Heart left ventricle (tissue), 16 donors: ENCODE data around the gene TAS2R16. TPM values are rescaled to one million over a fixed set of nuclear protein-coding genes. Genes with fewer than 3 reads are reported as not detected.

ENCODE experiments used
- ATAC-seq, 4 donors: fragments of 200-7000 bp; cut with Tn5 transposase; one replicate each; pipeline ENCODE4 v1.9.1; 2020 to 2022; ENCODE audit warnings: moderate library complexity in 4 of 4, mild to moderate bottlenecking in 3 of 4, moderate number of reproducible peaks in 1 of 4
- DNase-seq, 5 donors: peaks; one replicate each; pipeline ENCODE4 v3.0.0-alpha.2; 2020
- H3K27ac ChIP-seq, 12 donors: fragments of 200-600 bp; sonication (generic) in 4 of 12; one replicate each; pipeline versions ENCODE4 v1.5.0 to v1.8.0; 2016 to 2022; ENCODE audit warnings: mild to moderate bottlenecking in 2 of 12
- H3K27me3 ChIP-seq, 9 donors: fragments of 200-600 bp; sonication (generic) in 2 of 9; one replicate each; pipeline versions ENCODE4 v1.5.1 to v1.8.0; 2016 to 2022; ENCODE audit warnings: mild to moderate bottlenecking in 3 of 9
- H3K36me3 ChIP-seq, 9 donors: fragments of 200-600 bp; sonication (generic) in 2 of 9; one replicate each; pipeline versions ENCODE4 v1.5.0 to v1.8.0; 2018 to 2022; ENCODE audit warnings: mild to moderate bottlenecking in 2 of 9
- H3K4me1 ChIP-seq, 12 donors: fragments of 200-600 bp; sonication (generic) in 4 of 12; one replicate each; pipeline versions ENCODE4 v1.5.0 to v1.8.0; 2016 to 2022; ENCODE audit warnings: mild to moderate bottlenecking in 3 of 12
- H3K4me3 ChIP-seq, 12 donors: fragments of 200-600 bp; sonication (generic) in 4 of 12; one replicate each; pipeline versions ENCODE4 v1.5.0 to v1.8.0; 2017 to 2022; ENCODE audit warnings: mild to moderate bottlenecking in 9 of 12, moderate library complexity in 4 of 12
- H3K9me3 ChIP-seq, 12 donors: fragments of 200-600 bp; sonication (generic) in 4 of 12; one replicate each; pipeline versions ENCODE4 v1.5.0 to v1.8.0; 2016 to 2022; ENCODE audit warnings: mild to moderate bottlenecking in 1 of 12
- CTCF ChIP-seq, 12 donors: fragments of 200-600 bp; sonication (generic) in 4 of 12; IDR thresholded peaks; one replicate each; pipeline versions ENCODE4 v1.5.0 to v1.8.0; 2018 to 2022; ENCODE audit warnings: antibody characterized with exemption in 12 of 12, mild to moderate bottlenecking in 5 of 12
- POLR2A ChIP-seq, 2 donors: fragments of 450-650 bp; IDR thresholded peaks; one replicate each; pipeline ENCODE4 v1.6.1; 2017; ENCODE audit warnings: antibody characterized with exemption in 2 of 2, mild to moderate bottlenecking in 2 of 2, moderate library complexity in 2 of 2
- WGBS, 4 donors: extraction: QIAGEN DNeasy Blood & Tissue Kit in 2 of 4; methylation state at CpG; one replicate each; pipeline versions ENCODE4 v1.1.5 to v1.1.7; 2013 to 2018; 5-methylcytosine and 5-hydroxymethylcytosine counted together
- intact Hi-C, 10 donors: fragments of 100-400 bp; cut with DNase I; formaldehyde crosslinking; loops; one replicate each; pipeline versions ENCODE4 v1.11.1 to v1.14.2; 2022
- polyA plus RNA-seq, 2 donors: library from polyadenylated mRNA; stranded (reverse); fragments of 200-250 nt; gene quantifications; one replicate each; pipeline ENCODE4 v1.2.3, GENCODE V29; 2013
- total RNA-seq, 9 donors: library from RNA; depleted of rRNA in 2 of 9; stranded (reverse); fragments of >200 nt in 2 of 9; fragmentation: NEBNext Ultra II Directional in 3 of 9; extraction: Animal tissue kit (Norgen Biotek cat#: 25700) in 3 of 9; gene quantifications; one replicate each; pipeline versions ENCODE4 v1.1.0 to v1.2.4, GENCODE V29; 2016 to 2023
- donor health status: ischemic (EF 13 %, LVEDD 7.1; RV severe dilation, severe dysfunction).
- donor health status: healthy with polysubstance abuse.
- donor health status: DM: no; HTN: yes; CAD: no.
- donor health status: DM: no; HTN: no; CAD: no.
- donor health status: ischemic (EF 25% LVEDD 6.9; RV normal size, moderate dysfunction).
- donor health status: ischemic (EF 25% LVEDD 5.7; RV mildly dilated, moderate dysfunction).
- donor health status: healthy.
- donor health status: DM: yes; HTN: yes; CAD: no.
- donor health status: ischemic (EF 35%, LVEDD 5.7; RV mildly dilated, moderate dysfunction).
- donor health status: nonischemic (EF 11% LVEDD 7.7; RV severe dilation, severe dysfunction).
- donor health status: DM: yes; HTN: yes; CAD: no.
- donor health status: PGD.
- donor health status: ischemic (EF 29% LVEDD 5.4; RV normal size, mild dysfunction).
- donor health status: nonischemic (EF 23%, LVEDD 6.1; RV moderate dilation, normal function).

Gene TAS2R16
- total and polyA plus RNA-seq, 11 donors, result not detected

- WGBS, 4 donors, result 82 to 92% (median 89%) methylated on average over 2 of the region's 2 CpGs
- H3K4me3 ChIP-seq, result no peak overlapping the region
- intact Hi-C loops, result no loop called here
- no peaks in the 10 kb centered on the region for H3K36me3 ChIP-seq
- H3K9me3 ChIP-seq, result peaks cover 0 to 6% (median 0%) of the 10 kb centered on the region in 12 donors
- DNase-seq, result no peak
- TF ChIP-seq CTCF (IDR thresholded peaks at IDR 0.05), result no peak
- no peak for TF ChIP-seq POLR2A (IDR thresholded peaks at IDR 0.05)
- H3K27ac ChIP-seq, result no peak overlapping the region
- ATAC-seq, result no peak
- no peaks in the 10 kb centered on the region for H3K27me3 ChIP-seq
- no peaks in the 10 kb centered on the region for H3K4me1 ChIP-seq
These were observed 16.4 kb upstream of the TAS2R16 start for GRCh38 chr7:123011766-123012369.

GRCh38 chr7:123004931-123005330 lies 9.4 kb upstream of the TAS2R16 start:
- no peaks in the 10 kb centered on the region for H3K9me3 ChIP-seq
- DNase-seq, result no peak
- intact Hi-C loops, result no loop called here

DNA sequence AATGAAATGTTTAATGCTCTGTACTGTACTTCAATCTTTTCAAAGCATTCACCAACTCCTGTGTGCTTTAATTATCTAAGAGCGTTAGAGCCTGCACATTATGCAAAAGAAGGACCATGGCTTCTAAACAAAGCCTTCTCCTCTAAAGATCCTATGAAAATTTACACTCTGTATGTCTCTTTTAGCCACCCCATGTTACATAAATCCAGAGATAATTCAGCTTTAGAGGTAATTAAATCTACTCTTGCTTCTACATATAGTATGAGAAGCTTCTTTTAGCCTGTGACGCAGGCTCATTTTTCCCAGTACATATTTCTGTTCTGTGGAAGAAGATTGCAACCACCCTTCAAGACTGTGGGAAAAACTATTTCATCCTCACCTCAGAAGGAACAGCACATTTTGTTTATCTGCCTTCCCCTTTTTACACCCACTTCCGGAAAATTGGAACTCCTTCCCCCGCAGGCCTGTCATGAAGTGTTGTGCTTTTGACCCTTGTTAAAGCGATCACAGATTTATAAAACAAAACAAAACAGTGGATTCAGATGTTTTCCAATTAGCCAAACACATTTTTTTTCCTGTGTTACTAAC lies 8.1 kb upstream of the TAS2R16 start:
- H3K4me1 ChIP-seq, result no peaks in the 10 kb centered on the region
- intact Hi-C loops, result no loop called here
- no peak overlapping the region for H3K4me3 ChIP-seq
- H3K27me3 ChIP-seq, result no peaks in the 10 kb centered on the region
- 58 to 67% (median 63%) methylated on average over 5 of the region's 5 CpGs for WGBS, 4 donors
- no peaks in the 10 kb centered on the region for H3K36me3 ChIP-seq
- TF ChIP-seq POLR2A (IDR thresholded peaks at IDR 0.05) (no peak), CTCF (IDR thresholded peaks at IDR 0.05) (no peak)
- DNase-seq, result no peak
- no peak overlapping the region for H3K27ac ChIP-seq
- no peaks in the 10 kb centered on the region for H3K9me3 ChIP-seq
- no peak for ATAC-seq

More at GRCh38 chr7:123004931-123005330, 9.4 kb upstream of the TAS2R16 start:
- Histone ChIP-seq H3K36me3 (no peaks in the 10 kb centered on the region), H3K4me3 (no peak overlapping the region), H3K27ac (no peak overlapping the region), H3K4me1 (no peaks in the 10 kb centered on the region), H3K27me3 (no peaks in the 10 kb centered on the region)
- ATAC-seq, result no peak
- TF ChIP-seq POLR2A (IDR thresholded peaks at IDR 0.05) (no peak), CTCF (IDR thresholded peaks at IDR 0.05) (no peak)
- WGBS, 4 donors, result 73 to 80% (median 75%) methylated on average over 1 of the region's 1 CpG

DNA sequence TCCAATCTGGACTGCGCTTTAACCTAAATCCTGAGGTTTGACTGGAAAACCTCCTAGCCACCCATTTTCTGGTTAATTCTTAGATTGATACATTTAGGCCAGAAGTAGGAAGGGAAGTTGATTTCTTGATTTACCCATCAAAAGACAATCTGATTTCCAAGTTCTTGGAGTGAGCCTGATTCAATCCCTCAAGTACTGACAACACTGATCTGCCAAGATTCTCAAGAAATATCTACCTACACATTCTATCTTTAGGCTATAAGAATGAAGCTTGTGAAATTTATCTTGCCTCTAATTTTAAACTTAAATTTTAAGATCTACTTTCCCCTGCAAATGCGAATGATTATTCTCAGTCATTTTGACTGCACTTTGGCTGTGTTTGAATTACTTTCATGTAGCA lies 5.9 kb downstream of the TAS2R16 start:
- intact Hi-C loops, result no loop called here
- no peaks in the 10 kb centered on the region for H3K4me1 ChIP-seq
- 94 to 96% (median 94%) methylated on average over 2 of the region's 2 CpGs for WGBS, 4 donors

More for the DNA sequence above, 5.9 kb downstream of the TAS2R16 start:
- no peaks in the 10 kb centered on the region for H3K36me3 ChIP-seq
- no peak for ATAC-seq
- DNase-seq, result no peak
- H3K27me3 ChIP-seq, result peaks cover 0 to 5% (median 0%) of the 10 kb centered on the region in 9 donors
- no peaks in the 10 kb centered on the region for H3K9me3 ChIP-seq
- TF ChIP-seq CTCF (IDR thresholded peaks at IDR 0.05), result no peak
- no peak overlapping the region for H3K4me3 ChIP-seq
- H3K27ac ChIP-seq, result no peak overlapping the region
